Keratinocyte (primary cell): Measurements from ENCODE around the gene PTPRF. TPM values are rescaled to one million over a fixed set of nuclear protein-coding genes. Genes with fewer than 3 reads are reported as not detected.

ENCODE experiments used
- DNase-seq: peaks from one replicate; pipeline ENCODE4 v3.0.0-alpha.2; 2011; ENCODE audit warnings: low read depth, missing footprints, low spot score
- FAIRE-seq: peaks from 2 replicates; lab custom pipeline; 2011; peaks lifted over from hg19 to GRCh38; lab: Jason Lieb, UNC
- H2AFZ ChIP-seq: 2 replicates; pipeline ENCODE4 v1.6.0; 2012; ENCODE audit warnings: low read length, control low read depth, inconsistent platforms; ENCODE audit not compliant: control insufficient read depth
- H3K27ac ChIP-seq: 2 replicates; pipeline ENCODE4 v1.5.1; 2011; ENCODE audit warnings: low read length; ENCODE audit not compliant: control insufficient read depth, insufficient read depth
- H3K27me3 ChIP-seq: 3 replicates; pipeline ENCODE4 v1.6.0; 2011; ENCODE audit warnings: low read length; ENCODE audit not compliant: control insufficient read depth, insufficient read depth; ENCODE audit errors: extremely low read depth
- H3K36me3 ChIP-seq, 2 experiments: 2 replicates in 1 of 2; 3 replicates in 1 of 2; pipeline ENCODE4 v1.5.1; 2011; ENCODE audit warnings: low read length in 2 of 2, mild to moderate bottlenecking in 1 of 2; ENCODE audit not compliant: control insufficient read depth in 2 of 2, insufficient read depth in 2 of 2; ENCODE audit errors: extremely low read depth in 1 of 2
- H3K4me1 ChIP-seq: 3 replicates; pipeline ENCODE4 v1.5.1; 2011; ENCODE audit warnings: low read length; ENCODE audit not compliant: control insufficient read depth, insufficient read depth; ENCODE audit errors: extremely low read depth
- H3K4me2 ChIP-seq: 3 replicates; pipeline ENCODE4 v1.6.0; 2011; ENCODE audit warnings: low read depth, low read length; ENCODE audit not compliant: control insufficient read depth, insufficient read depth; ENCODE audit errors: extremely low read depth
- H3K4me3 ChIP-seq, 3 experiments: fragments of 200-600 bp in 1 of 3; sonication (generic) in 1 of 3; 2 replicates in 2 of 3; 3 replicates in 1 of 3; pipeline ENCODE4 v1.5.1; 2011 to 2016; ENCODE audit warnings: low read length in 3 of 3, mild to moderate bottlenecking in 3 of 3, control low read depth in 2 of 3, inconsistent platforms in 1 of 3, low read depth in 1 of 3, mixed read lengths in 1 of 3, mixed run types in 1 of 3, moderate library complexity in 1 of 3; ENCODE audit not compliant: control insufficient read depth in 2 of 3, insufficient read depth in 2 of 3; ENCODE audit errors: extremely low read depth in 1 of 3
- H3K79me2 ChIP-seq: 2 replicates; pipeline ENCODE4 v1.6.0; 2012; ENCODE audit warnings: low read length; ENCODE audit not compliant: control insufficient read depth, insufficient read depth
- H3K9ac ChIP-seq: 3 replicates; pipeline ENCODE4 v1.6.0; 2011; ENCODE audit warnings: low read length; ENCODE audit not compliant: control insufficient read depth, insufficient read depth; ENCODE audit errors: extremely low read depth
- H3K9me1 ChIP-seq: 3 replicates; pipeline ENCODE4 v1.6.0; 2011; ENCODE audit warnings: low read length; ENCODE audit not compliant: control insufficient read depth, insufficient read depth; ENCODE audit errors: extremely low read depth
- H3K9me3 ChIP-seq: 2 replicates; pipeline ENCODE4 v1.5.1; 2012; ENCODE audit warnings: low read depth, low read length; ENCODE audit not compliant: control insufficient read depth
- H4K20me1 ChIP-seq: 3 replicates; pipeline ENCODE4 v1.6.0; 2011; ENCODE audit warnings: low read length; ENCODE audit not compliant: control insufficient read depth, insufficient read depth; ENCODE audit errors: extremely low read depth
- CTCF ChIP-seq, 3 experiments: IDR thresholded peaks in 1 of 3; conservative IDR thresholded peaks in 1 of 3; optimal IDR thresholded peaks in 1 of 3; 2 replicates in 2 of 3; 3 replicates in 1 of 3; pipeline versions ENCODE3 to v1.5.1; 2011; ENCODE audit warnings: low read length in 3 of 3, mild to moderate bottlenecking in 3 of 3, moderate library complexity in 2 of 3, control low read depth in 1 of 3, inconsistent platforms in 1 of 3; ENCODE audit not compliant: insufficient read depth in 2 of 3; ENCODE audit errors: extremely low read depth in 1 of 3
- EZH2 ChIP-seq: IDR thresholded peaks from one replicate; pipeline ENCODE4 v1.6.1; 2012; ENCODE audit warnings: inconsistent platforms, mild to moderate bottlenecking, low read length, moderate library complexity
- dilution Hi-C: fragments of 300-500 bp; cut with MboI; formaldehyde crosslinking; loops from one replicate; pipeline ENCODE4 v1.7.0; 2020; ENCODE audit warnings: low sequenced_read_pairs; ENCODE audit not compliant: extremely low pct_ligation_motif_present
- polyA plus RNA-seq, 5 experiments: library from polyadenylated mRNA; depleted of rRNA in 3 of 5; stranded (reverse) in 3 of 5; stranded (forward) in 1 of 5; unstranded in 1 of 5; fragments of >200 nt; gene quantifications; 1 replicate in 1 of 5; 2 replicates in 3 of 5; 3 replicates in 1 of 5; pipeline versions ENCODE4 v1.2.1 to v1.2.3, GENCODE V29; 2011 to 2012; ENCODE audit warnings: missing spikeins in 2 of 5, low read depth in 1 of 5, low replicate concordance in 1 of 5

Gene PTPRF
- polyA plus RNA-seq, 1 donor (not counting 4 experiments of a cell fraction or from before 2014, with no cell fraction given) = 161 TPM

GRCh38 chr1:43558346-43558841 is 27.7 kb downstream of the PTPRF start:
- no peak for DNase-seq
- Histone ChIP-seq H3K9ac (no peak overlapping the region), H4K20me1 (peaks cover 19% of the 10 kb centered on the region), H3K79me2 (peaks cover 64% of the 10 kb centered on the region), H3K27me3 (no peaks in the 10 kb centered on the region), H3K27ac (no peak overlapping the region), H2AFZ (no peak overlapping the region), H3K9me1 (peaks cover 4% of the 10 kb centered on the region), H3K9me3 (no peaks in the 10 kb centered on the region), H3K4me2 (no peak overlapping the region), H3K36me3 (peaks cover 35 to 70% of the 10 kb centered on the region in 2 experiments), H3K4me1 (peaks cover 6% of the 10 kb centered on the region), H3K4me3 (no peak overlapping the region)
- TF ChIP-seq EZH2 (no peak), CTCF (optimal IDR thresholded peaks at IDR 0.05 in 1 of 3, IDR thresholded peaks at IDR 0.05 in 1 of 3, conservative IDR thresholded peaks at IDR 0.05 in 1 of 3; ENCODE audit: extremely low read depth in 1 of 3, insufficient read depth in 2 of 3, low read length in 3 of 3) (no peak)
- dilution Hi-C loops = no loop called here
- FAIRE-seq = no peak

GRCh38 chr1:43559714-43560113 is 29.0 kb downstream of the PTPRF start:
- dilution Hi-C loops = no loop called here
- Histone ChIP-seq H3K4me2 (no peak overlapping the region), H3K79me2 (peaks cover 59% of the 10 kb centered on the region)

More at GRCh38 chr1:43559714-43560113, 29.0 kb downstream of the PTPRF start:
- H2AFZ ChIP-seq = no peak overlapping the region
- H3K9ac ChIP-seq = no peak overlapping the region
- H4K20me1 ChIP-seq = peaks cover 19% of the 10 kb centered on the region
- peaks cover 19% of the 10 kb centered on the region for H3K4me1 ChIP-seq
- no peak for FAIRE-seq
- TF ChIP-seq CTCF (optimal IDR thresholded peaks at IDR 0.05 in 1 of 3, IDR thresholded peaks at IDR 0.05 in 1 of 3, conservative IDR thresholded peaks at IDR 0.05 in 1 of 3; ENCODE audit: extremely low read depth in 1 of 3, insufficient read depth in 2 of 3, low read length in 3 of 3) (no peak), EZH2 (no peak)
- no peak overlapping the region for H3K27ac ChIP-seq
- no peaks in the 10 kb centered on the region for H3K27me3 ChIP-seq
- H3K9me1 ChIP-seq = peaks cover 4% of the 10 kb centered on the region
- H3K36me3 ChIP-seq = peaks cover 27 to 57% of the 10 kb centered on the region in 2 experiments
- no peaks in the 10 kb centered on the region for H3K9me3 ChIP-seq
- no peak for DNase-seq
- H3K4me3 ChIP-seq = no peak overlapping the region
